Spinal cord (tissue), 10 donors: ENCODE results near the gene ADAMTSL2. TPM values are rescaled to one million over a fixed set of nuclear protein-coding genes. Genes with fewer than 3 reads are reported as not detected.

Source experiments
- DNase-seq, 6 donors: peaks; one replicate each; pipeline versions ENCODE4 v3.0.0 to v3.0.0-alpha.2; 2013 to 2015; ENCODE audit warnings: low spot score in 6 of 6, low read depth in 4 of 6
- H3K27ac ChIP-seq: one replicate; pipeline ENCODE4 v1.5.1; 2013; ENCODE audit warnings: low read depth, low read length, control low read depth
- H3K27me3 ChIP-seq: one replicate; pipeline ENCODE4 v1.6.1; 2013; ENCODE audit warnings: low read length; ENCODE audit not compliant: control insufficient read depth, insufficient read depth
- H3K36me3 ChIP-seq: one replicate; pipeline ENCODE4 v1.6.1; 2013; ENCODE audit warnings: low read length; ENCODE audit not compliant: control insufficient read depth, insufficient read depth
- H3K4me1 ChIP-seq: one replicate; pipeline ENCODE4 v1.6.1; 2013; ENCODE audit warnings: low read length; ENCODE audit not compliant: control insufficient read depth, insufficient read depth
- H3K4me3 ChIP-seq: one replicate; pipeline ENCODE4 v1.5.1; 2013; ENCODE audit warnings: low read depth, low read length, control low read depth
- H3K9me3 ChIP-seq: one replicate; pipeline ENCODE4 v1.6.1; 2013; ENCODE audit warnings: low read length; ENCODE audit not compliant: control insufficient read depth, insufficient read depth
- WGBS: methylation state at CpG from one replicate; pipeline ENCODE4 v1.1.5; 2013; ENCODE audit warnings: missing lambda C conversion rate; ENCODE audit not compliant: insufficient coverage; 5-methylcytosine and 5-hydroxymethylcytosine counted together
- polyA plus RNA-seq, 2 donors: library from polyadenylated mRNA; unstranded; fragments of 120-200 nt; gene quantifications; one replicate each; pipeline ENCODE4 v1.2.1, GENCODE V29; 2013; ENCODE audit not compliant: insufficient read length in 2 of 2
- total RNA-seq, 2 donors: library from RNA; depleted of rRNA in 1 of 2; stranded (reverse); fragments of 120-200 nt in 1 of 2; fragments of >200 nt in 1 of 2; gene quantifications; one replicate each; pipeline versions ENCODE4 v1.2.3 to v1.2.4, GENCODE V29; 2013 to 2014
- donor health status: healthy.

The ADAMTSL2 gene
- total and polyA plus RNA-seq, 4 donors = 3.7 to 9.0 (median 7.8) TPM

GRCh38 chr9:133540698-133541025 is 6.2 kb downstream of the ADAMTSL2 start:
- 64% methylated on average over 16 of the region's 18 CpGs for WGBS

GRCh38 chr9:133542002-133542401 is 7.5 kb downstream of the ADAMTSL2 start:
- H3K27ac ChIP-seq = no peak overlapping the region
- WGBS = 75% methylated on average over 12 of the region's 13 CpGs
- H3K4me1 ChIP-seq = peaks cover 50% of the 10 kb centered on the region

More at GRCh38 chr9:133540698-133541025, 6.2 kb downstream of the ADAMTSL2 start:
- H3K27me3 ChIP-seq = peaks cover 6% of the 10 kb centered on the region
- H3K9me3 ChIP-seq = no peaks in the 10 kb centered on the region
- no peak overlapping the region for H3K27ac ChIP-seq
- H3K4me1 ChIP-seq = peaks cover 51% of the 10 kb centered on the region
- DNase-seq = no peak
- peaks cover 28% of the 10 kb centered on the region for H3K36me3 ChIP-seq
- H3K4me3 ChIP-seq = no peak overlapping the region

GRCh38 chr9:133543772-133544467 is 9.4 kb downstream of the ADAMTSL2 start:
- H3K4me3 ChIP-seq = no peak overlapping the region
- peaks cover 40% of the 10 kb centered on the region for H3K4me1 ChIP-seq
- peaks cover 3% of the 10 kb centered on the region for H3K27me3 ChIP-seq
- H3K27ac ChIP-seq = no peak overlapping the region
- no peaks in the 10 kb centered on the region for H3K9me3 ChIP-seq
- peaks cover 39% of the 10 kb centered on the region for H3K36me3 ChIP-seq
- no peak for DNase-seq
- WGBS = 77% methylated on average over 14 of the region's 16 CpGs

More at GRCh38 chr9:133542002-133542401, 7.5 kb downstream of the ADAMTSL2 start:
- peaks cover 32% of the 10 kb centered on the region for H3K36me3 ChIP-seq
- peaks cover 6% of the 10 kb centered on the region for H3K27me3 ChIP-seq
- H3K9me3 ChIP-seq = no peaks in the 10 kb centered on the region
- H3K4me3 ChIP-seq = no peak overlapping the region
- no peak for DNase-seq

GRCh38 chr9:133545494-133546286 is 11.2 kb downstream of the ADAMTSL2 start:
- 47% methylated on average over 13 of the region's 25 CpGs for WGBS
- no peak overlapping the region for H3K4me3 ChIP-seq
- peaks cover 25% of the 10 kb centered on the region for H3K4me1 ChIP-seq
- peak in 1 of 6 donors; percentile 47 for DNase-seq
- H3K9me3 ChIP-seq = no peaks in the 10 kb centered on the region
- peaks cover 33% of the 10 kb centered on the region for H3K36me3 ChIP-seq
- H3K27ac ChIP-seq = no peak overlapping the region
- no peaks in the 10 kb centered on the region for H3K27me3 ChIP-seq

- Histone ChIP-seq H3K9me3 (no peaks in the 10 kb centered on the region), H3K36me3 (peaks cover 30% of the 10 kb centered on the region), H3K27me3 (no peaks in the 10 kb centered on the region), H3K27ac (no peak overlapping the region), H3K4me1 (peaks cover 22% of the 10 kb centered on the region), H3K4me3 (no peak overlapping the region)
- WGBS = 72% methylated on average over 8 of the region's 8 CpGs
- DNase-seq = no peak
Measured at GRCh38 chr9:133546287-133546680, 11.8 kb downstream of the ADAMTSL2 start.

GRCh38 chr9:133547116-133547515 is 12.6 kb downstream of the ADAMTSL2 start:
- Histone ChIP-seq H3K4me1 (peaks cover 22% of the 10 kb centered on the region), H3K4me3 (no peak overlapping the region), H3K36me3 (peaks cover 27% of the 10 kb centered on the region), H3K27ac (no peak overlapping the region), H3K27me3 (no peaks in the 10 kb centered on the region), H3K9me3 (no peaks in the 10 kb centered on the region)
- 88% methylated on average over 15 of the region's 15 CpGs for WGBS
- no peak for DNase-seq

GRCh38 chr9:133551446-133551845 is 16.9 kb downstream of the ADAMTSL2 start:
- H3K27ac ChIP-seq = no peak overlapping the region
- H3K27me3 ChIP-seq = no peaks in the 10 kb centered on the region
- H3K9me3 ChIP-seq = no peaks in the 10 kb centered on the region
- H3K4me1 ChIP-seq = peaks cover 11% of the 10 kb centered on the region
- H3K4me3 ChIP-seq = no peak overlapping the region
- peak in 1 of 6 donors; percentile 58 for DNase-seq
- H3K36me3 ChIP-seq = peaks cover 32% of the 10 kb centered on the region
- 67% methylated on average over 2 of the region's 7 CpGs for WGBS

- Histone ChIP-seq H3K36me3 (peaks cover 31% of the 10 kb centered on the region), H3K27ac (no peak overlapping the region), H3K4me1 (peaks cover 11% of the 10 kb centered on the region), H3K4me3 (no peak overlapping the region), H3K9me3 (no peaks in the 10 kb centered on the region), H3K27me3 (no peaks in the 10 kb centered on the region)
- 90% methylated on average over 8 of the region's 8 CpGs for WGBS
- DNase-seq = no peak
Measured at GRCh38 chr9:133552236-133552635, 17.7 kb downstream of the ADAMTSL2 start.

GRCh38 chr9:133553123-133553522 is 18.6 kb downstream of the ADAMTSL2 start:
- Histone ChIP-seq H3K36me3 (peaks cover 29% of the 10 kb centered on the region), H3K9me3 (no peaks in the 10 kb centered on the region), H3K27ac (no peak overlapping the region), H3K4me1 (peaks cover 20% of the 10 kb centered on the region), H3K4me3 (no peak overlapping the region), H3K27me3 (no peaks in the 10 kb centered on the region)
- WGBS = 89% methylated on average over 10 of the region's 10 CpGs
- DNase-seq = no peak
